NCI-H2196 treated with DMSO at 0.1 percent for 48 hours (cell line): ENCODE measurements around the gene CRADD.

ENCODE experiments used
- DNase-seq: peaks from one replicate; lab custom pipeline; 2025; ENCODE audit not compliant: unreplicated experiment; lab: John Stamatoyannopoulos, UW

Gene CRADD

DNA sequence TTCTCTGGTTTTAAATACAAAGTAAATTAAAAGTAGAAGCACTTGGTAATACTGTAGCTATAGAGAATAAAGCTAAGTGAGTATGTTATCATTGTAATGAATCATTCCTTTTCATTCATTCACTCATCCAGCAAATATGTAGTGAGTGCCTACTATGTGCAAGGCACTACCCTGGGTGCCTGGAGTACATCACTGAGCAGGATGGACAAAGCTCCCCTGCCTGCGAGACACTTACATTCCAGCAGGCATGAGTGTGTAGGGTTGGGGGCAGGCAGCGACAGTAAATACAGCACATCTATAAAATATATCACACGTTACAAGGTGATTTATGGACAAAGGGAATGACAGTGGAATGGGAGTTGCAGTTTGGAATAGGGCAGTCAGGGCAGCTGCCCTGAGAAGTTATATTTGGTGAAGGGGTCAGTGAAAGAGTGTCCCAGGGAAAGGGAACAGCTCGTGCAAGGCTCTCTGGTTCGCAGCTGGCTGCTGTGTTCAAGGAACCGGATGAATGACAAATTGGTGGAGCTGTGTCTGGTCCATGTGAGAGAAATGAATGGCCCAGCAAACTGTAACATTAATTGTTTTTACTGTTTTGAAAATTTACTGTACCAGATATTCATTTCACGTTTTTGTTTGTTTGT is 159.6 kb downstream of the CRADD start:
- no peak for DNase-seq

DNA sequence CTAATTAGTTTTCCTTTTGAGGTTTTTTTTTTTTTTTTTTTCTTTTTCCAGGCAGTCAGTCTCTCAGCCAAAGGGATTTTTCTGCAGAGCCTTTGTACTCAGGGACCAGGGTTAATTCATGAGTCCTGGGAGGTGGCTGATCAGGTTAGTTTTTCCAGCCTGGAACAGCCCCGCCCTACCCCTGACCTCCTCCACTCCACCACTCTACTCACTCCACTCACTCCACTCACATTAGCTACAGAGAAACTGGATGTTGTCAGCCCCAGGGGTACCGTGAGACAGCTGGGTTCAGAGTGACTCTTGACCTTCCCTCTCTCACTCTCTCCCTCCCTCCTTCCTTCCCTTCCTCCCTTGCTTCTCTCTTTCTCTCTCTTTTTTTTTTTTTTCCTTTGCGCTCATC is 161.0 kb downstream of the CRADD start:
- DNase-seq: no peak

DNA sequence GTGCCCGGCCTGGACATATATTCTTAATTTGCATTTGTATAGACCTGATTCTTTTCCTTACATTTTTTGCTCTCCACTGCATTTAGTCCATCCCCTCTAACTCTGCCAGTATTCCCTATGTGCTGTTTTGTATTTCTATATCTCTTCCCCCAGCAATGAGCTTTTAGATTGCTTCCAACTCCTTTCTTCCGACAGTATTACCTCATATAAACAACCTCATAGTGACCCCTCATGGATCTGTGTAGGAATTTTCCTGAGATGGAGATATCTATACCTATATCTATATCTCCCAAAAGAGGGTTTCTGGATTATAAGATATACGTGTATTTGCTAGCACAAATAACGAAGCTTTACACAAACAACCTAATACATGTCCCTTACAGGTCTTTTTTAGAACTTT is 161.9 kb downstream of the CRADD start:
- no peak for DNase-seq

DNA sequence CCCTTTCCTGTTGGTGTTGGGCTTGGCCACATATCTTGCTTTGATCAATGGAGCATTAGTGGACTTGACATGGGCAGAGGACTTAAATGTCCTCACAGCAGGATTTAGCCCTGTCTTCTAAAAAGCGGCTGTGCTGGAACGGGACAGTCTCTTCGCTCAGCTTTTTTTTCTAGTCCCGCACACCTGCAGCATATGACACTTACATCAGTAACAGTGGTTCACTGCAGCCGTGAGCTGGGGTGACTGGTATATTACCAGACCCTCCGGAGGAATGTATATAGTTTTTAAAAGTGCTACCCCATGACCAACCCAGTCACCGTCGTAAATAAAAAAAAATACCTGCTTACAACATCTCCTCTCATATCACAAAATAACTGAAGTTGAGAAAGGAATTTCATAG is 164.5 kb downstream of the CRADD start:
- DNase-seq: no peak

DNA sequence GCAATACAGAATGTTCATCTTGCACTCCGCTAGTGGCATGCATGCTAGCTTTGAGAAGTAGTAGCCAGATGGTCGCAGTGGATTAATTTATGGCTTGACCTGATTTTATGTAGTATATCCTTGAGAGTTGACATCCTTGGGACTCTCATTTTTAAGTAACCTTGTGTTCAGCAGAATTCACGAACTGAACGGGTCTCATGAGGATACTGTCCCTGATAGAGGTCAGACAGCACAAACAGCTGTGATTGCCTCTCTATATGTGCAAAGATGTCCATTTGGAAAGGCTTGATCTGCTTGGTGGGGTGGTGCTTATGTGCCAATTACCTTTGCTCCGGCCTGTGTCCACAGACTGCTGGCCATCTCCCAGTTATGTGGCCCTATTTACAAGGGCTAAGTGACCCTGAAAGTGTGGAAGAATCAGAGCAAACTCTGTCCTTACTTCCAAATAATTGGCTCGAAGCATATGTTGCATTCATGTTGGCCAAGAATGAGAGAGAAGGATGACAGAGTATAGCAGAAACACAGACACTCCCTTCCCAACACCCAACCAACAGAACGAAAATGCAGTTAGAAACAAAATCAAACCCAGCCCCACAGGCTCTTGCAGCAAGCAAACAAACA is 167.1 kb downstream of the CRADD start:
- no peak for DNase-seq

DNA sequence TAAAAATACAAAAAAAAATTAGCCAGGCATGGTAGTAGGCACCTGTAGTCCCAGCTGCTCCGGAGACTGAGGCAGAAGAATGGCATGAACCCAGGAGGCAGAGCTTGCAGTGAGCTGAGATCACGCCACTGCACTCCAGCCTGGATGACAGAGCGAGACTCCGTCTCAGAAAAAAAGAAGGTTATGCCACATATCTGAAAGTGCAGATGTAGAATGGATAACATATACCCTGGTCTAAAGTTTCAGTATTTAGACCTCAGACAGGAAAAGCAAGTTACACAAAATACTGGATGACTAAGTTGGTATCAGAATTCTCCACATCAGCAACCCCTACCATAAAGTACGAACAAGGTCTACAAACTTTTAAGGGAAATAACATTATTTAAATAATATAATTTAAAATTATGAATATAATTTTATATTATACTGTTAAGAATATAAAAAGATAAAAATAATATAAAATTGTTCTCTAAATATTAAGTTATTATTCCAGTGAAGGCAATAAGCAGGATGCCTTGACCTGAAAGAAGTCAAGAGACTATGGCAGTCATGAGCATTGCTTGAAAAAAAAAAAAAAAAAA is 169.9 kb downstream of the CRADD start:
- no peak for DNase-seq

DNA sequence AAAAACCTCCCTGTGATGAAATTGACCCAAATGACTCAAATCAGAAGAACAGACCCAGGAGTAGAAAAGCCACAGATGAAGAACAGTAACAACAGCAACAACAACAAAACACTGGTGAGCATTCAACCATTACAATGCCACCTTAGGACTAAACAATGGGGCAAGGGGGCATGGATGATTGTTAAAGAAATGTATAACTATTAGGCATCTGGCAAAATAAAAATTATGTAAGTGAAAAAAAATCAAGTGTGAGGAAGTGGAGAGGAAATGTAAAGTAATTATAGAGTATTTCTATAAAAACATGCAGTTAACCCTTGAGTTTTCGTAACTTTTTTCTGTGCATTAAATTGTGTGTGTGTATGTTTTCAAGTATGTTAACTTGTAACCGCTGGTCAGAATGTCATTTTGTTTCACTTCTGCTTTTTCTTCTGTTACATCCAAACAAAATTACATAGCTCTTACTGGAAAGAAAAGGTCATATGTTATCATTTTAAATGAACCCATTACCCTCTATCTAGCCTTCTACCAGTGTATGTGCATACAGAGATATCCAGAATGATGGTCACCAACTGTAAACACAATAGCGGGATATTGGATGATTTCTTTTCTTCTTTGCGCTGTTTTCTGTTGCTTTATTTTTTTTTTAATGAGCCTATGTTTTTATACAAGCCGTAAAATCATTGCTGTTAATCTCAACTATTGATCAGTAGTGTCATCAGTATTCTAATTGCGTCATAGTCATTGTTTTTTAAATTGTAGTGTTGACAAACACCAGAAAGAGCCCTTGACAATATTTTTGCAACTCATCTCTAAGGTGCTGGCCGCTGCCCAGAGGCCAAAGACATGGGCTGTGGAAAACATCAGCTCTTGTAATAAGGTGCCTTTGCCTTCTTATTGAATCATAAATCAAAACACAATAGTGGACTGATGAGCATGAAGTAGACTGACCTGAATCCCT is 170.6 kb downstream of the CRADD start:
- DNase-seq: no peak

DNA sequence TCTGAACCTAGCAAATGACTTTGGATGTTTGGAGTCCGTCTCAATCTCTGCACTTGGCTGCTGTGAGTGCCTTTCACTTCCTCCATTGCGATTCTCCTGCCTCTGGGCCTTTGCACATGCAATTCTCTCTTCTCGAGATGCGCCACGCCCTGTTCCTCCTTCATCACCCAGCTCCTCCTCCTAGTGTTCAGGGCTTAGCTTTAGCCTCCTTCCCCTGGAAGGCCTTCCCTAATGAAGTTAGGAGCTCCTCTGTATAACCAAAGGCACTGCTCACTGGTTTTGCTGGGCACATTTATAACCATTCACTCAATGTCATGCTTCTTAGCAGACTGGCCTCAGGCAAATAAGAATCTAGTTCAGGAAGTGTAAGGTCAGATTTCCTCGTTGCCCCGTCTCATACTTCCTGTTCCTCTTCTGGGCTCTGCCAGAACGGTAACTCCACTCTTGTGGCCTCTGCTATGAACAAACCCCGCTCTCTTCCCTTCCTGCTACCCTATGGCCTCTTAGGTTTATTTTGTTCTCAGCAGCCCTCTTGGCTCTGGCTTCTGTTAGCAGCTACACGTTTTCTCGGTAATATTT is 171.4 kb downstream of the CRADD start:
- no peak for DNase-seq

DNA sequence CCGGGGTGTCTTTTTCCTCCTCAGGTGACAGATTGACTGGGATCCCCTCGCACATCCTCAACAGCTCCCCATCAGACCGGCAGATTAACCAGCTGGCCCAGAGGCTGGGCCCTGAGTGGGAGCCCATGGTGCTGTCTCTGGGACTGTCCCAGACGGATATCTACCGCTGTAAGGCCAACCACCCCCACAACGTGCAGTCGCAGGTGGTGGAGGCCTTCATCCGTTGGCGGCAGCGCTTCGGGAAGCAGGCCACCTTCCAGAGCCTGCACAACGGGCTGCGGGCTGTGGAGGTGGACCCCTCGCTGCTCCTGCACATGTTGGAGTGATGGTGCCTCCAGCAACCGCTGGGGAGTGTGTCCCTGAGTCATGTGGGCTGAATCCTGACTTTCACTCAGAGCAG is 172.8 kb downstream of the CRADD start:
- DNase-seq: no peak

DNA sequence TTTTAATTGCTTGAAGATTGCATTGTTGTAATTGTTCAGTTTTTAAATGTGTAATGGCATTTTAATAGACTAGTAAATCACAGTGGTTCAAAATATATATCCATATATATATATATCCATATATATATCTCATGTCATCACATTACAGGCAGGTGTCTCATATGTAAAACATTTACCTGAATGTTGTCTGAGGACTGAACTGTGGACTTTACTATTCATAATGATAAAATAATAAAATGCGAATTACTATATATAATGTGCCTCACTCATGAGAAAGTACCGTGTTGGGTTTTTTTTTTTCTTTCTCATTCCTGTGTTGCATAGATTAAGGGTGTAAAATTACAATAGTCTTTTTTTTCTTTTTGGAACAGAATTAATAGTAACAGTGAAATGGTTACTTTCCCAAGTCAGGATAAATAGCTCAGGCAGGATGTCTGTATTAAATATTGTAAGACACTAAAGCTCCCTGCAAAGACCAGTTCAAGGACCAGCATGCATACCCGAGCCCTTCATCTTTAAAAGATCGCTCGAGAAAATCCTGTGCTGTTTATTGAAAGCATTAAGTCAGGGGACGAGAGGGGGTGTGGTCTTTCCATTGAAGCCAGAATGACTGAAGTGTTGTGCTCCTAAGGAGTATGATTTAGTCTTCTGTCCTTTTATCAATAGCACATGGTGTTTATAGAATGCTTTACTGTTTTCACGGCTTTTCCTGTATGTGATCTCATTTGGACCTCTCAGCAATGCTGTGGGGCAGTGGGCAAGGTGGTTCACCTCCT is 173.5 kb downstream of the CRADD start:
- DNase-seq: no peak

DNA sequence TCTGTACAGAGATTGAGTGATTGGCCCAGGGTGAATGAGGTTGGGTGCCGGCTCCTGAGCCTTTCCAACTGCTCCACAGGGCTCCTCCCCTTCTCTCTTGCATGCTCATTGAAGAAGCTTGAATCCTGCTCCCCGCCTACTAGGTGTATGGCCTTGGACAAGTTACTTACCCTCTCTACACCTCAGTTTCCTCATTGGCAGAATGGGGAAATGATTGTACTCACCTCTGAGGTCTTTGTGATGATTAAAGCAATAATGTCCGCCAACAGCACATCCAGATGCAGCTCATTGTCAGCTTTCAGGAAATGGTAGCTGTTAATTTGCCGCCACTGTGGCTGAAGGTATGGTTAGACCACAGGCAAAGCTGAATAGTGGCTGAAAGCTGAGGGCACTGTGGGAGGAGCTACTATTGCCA is 174.1 kb downstream of the CRADD start:
- DNase-seq: no peak

DNA sequence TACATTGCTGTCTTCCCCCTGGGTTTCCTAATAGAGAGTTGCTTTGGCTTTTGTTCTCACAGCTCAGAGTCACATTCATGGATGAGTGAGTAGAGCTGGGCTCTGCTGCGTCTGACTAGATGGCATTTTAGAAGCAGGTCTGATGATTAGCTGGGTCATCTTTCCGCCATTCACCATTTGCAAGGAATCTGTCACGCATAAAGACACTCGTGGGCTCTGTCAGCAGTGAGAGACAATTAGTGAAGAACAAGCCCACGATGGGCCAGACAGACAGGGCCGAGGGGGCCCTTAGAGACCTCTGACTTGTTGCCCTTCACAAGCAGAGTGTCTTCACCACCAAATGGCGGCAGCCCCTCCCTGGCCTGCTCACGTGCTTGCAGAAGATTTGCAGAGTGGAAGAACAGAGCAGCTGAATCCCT is 175.0 kb downstream of the CRADD start:
- no peak for DNase-seq

DNA sequence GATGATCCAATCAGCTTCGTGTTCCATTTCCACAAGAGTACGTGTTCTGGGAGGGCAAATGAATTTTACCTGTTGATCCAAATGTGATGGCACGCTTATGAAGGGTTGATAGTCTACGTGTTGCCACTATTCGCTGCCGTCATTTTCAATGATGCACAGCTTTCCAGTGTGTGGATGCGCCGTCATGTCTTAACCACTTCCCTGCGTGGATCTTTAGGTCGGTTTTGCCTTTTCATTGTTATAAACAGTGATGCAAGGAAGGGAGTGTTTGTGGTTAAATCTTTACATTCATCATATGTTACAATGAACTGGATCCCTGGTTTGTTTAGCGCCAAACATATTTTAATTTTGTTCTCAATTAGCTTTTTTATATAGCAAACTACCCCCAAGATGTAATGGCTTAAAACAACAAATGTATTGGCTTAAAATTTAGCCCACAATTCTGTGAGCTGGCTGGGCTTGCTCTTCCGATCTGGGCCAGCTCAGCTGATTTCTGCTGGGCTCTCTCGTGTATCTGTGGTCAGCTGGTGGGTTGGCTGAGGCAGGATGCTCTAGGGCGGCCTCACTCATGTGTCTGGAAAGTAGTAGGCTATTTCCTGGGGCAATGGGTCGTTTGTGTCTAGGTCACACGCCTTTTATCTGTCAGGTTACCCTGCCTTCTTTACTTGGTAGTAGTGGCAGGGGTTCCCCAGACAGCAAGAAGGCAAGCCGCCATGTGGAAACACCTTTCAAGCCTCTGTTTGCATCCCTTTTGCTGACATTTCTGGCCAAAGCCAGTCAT is 176.7 kb downstream of the CRADD start:
- DNase-seq: no peak

DNA sequence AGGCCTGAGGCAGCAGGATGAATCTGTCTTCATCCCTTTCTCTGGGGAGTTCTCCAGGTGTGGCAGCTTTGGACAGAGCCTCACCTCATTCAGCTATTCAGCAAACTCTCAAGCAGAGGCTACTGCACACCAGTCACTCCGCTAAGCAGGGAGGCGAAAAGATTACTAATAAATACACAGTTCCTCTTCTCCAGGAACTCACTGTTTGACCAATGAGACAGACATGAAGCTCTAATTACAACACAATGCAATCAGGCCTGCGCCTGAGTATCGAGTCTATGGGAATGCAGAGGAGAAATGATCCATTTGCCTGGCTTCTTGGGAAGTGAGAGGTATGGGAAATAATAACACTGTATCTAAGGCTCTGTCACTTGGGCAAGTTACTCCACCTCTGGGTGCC is 178.1 kb downstream of the CRADD start:
- DNase-seq: no peak

DNA sequence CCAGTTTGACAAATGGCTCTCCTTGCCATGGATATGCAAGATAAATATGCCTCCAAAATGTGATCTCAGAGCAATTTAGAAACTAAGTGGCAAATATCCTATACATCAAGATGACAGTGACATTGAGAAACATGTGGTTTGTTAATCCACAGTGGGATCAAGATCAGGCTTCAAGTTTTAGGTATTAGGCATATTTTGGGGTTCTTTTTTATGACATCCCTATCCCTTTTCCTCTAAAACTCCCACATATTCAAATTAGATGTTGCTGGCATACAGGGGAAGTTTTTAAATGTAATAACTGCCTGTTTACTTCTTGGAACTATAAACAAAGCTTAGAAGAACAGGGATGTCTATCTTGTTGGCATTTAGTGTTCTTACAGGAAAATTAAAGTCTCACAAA is 179.4 kb downstream of the CRADD start:
- DNase-seq: no peak

DNA sequence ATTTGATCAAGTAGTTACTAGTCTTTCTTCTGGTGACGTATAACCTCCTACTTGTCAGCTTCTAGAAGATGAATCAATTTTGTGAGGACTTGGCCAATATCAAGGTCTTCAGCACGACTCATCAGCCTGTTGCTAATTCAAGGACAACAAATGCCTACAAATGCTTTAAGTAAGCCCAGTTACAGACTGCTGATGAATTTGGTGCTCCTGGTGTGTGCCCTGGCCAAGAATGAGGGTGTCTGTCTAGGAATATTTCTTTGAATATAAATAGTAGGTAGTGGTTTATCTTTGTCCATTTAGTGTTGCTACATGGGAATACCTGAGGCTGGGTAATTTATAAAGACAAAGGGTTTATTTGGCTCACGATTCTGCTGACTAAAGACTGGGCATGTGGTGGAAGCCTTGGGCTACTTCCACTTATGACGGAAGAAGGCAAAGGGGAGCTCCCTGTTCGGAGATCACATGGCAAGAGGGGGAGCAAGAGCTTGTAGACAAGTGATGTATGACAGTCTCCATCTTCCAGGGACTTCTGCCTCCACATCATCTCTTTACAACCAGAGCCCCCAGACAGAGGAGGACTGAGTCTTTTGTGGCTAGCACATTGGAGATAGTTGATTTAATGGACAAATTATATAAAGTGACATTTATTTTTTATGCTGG is 180.2 kb downstream of the CRADD start:
- DNase-seq: no peak

DNA sequence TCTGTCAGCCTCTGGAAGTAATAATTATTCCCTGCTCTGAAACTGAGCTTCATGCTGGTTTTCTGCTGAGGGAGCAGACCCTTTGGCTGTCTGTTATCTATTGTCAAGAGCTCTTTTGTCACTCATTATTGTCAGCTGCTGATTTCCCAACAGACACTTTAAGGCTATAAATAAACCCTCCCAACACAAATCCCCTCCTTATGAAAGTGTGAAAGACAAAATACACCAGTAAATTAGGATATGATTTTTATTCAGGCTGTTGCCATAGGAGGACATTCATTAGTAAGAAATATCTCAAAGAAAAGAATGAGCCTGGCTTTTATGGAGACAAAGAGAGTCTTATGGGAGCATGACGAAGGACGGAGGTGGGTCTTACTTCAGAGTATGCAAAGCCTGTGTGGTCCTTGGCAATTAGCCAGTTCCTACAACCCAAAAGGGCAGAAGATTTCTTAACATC is 180.8 kb downstream of the CRADD start:
- no peak for DNase-seq

DNA sequence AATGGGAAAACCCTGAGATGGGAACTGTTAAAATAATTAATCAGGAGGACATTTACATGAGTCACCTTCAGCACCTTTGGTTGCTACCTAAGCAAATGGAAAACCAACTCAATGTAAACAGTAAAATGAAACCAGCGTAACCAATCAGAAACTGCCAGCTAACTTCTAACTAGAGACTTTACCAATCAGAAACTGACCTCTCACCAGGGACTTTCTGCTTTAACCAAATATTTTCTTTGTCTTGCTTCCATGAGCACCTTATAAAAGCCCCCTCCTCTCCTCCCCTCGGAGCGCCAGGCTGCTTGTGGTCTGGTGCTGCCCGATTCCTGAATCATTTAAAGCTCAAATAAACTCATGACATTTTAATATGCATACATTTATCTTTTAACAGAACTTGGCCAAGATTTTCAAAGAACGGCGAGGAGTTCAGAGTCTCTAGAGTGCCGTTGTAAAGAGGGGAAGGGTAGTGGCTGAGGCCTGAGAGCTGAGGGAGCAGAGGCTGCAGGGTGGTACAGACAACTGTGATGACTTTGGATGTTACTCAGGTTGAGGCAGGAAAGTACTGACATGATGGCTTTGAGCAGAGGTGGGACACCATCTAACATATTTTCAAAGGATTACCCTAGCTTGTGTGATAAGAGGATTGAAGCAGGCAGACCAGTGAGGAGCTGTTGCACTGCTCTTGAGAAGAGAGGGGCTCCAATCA is 183.6 kb downstream of the CRADD start:
- DNase-seq: no peak

DNA sequence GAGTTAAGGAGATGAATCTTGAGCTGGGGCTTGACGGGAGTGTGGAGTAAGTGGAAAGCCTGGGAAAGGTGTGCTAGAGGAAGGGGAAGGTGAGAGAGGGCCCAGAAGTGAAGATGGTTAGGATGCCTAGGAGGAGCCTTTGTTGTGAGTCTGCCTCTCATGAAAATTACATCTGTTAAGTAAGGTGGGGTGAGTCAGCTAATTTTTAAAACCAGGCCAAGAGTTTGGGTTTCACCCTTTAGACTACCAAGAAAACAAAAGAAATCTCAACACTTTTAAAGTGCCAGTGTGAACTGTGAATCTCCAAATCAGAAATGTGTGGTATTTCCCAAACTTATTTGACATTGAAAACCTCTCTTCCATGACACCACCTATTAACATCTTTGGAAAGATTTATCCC is 185.2 kb downstream of the CRADD start:
- no peak for DNase-seq
